Upper lobe of right lung (tissue), 1 donor: ENCODE results near the gene MAGEF1. TPM values are rescaled to one million over a fixed set of nuclear protein-coding genes. Genes with fewer than 3 reads are reported as not detected.

Source experiments
- ATAC-seq: fragments of 200-7000 bp; cut with Tn5 transposase; one replicate; pipeline ENCODE4 v1.9.1; 2020; ENCODE audit warnings: mild to moderate bottlenecking, moderate library complexity
- DNase-seq: peaks from one replicate; pipeline ENCODE4 v3.0.0-alpha.2; 2020
- H3K27ac ChIP-seq: fragments of 200-600 bp; one replicate; pipeline ENCODE4 v1.8.0; 2022
- H3K27me3 ChIP-seq: fragments of 200-600 bp; one replicate; pipeline ENCODE4 v1.8.0; 2022; ENCODE audit warnings: mild to moderate bottlenecking
- H3K36me3 ChIP-seq: fragments of 200-600 bp; one replicate; pipeline ENCODE4 v1.8.0; 2022
- H3K4me1 ChIP-seq: fragments of 200-600 bp; one replicate; pipeline ENCODE4 v1.8.0; 2022
- H3K4me3 ChIP-seq: fragments of 200-600 bp; one replicate; pipeline ENCODE4 v1.8.0; 2022; ENCODE audit warnings: mild to moderate bottlenecking
- H3K9me3 ChIP-seq: fragments of 200-600 bp; one replicate; pipeline ENCODE4 v1.8.0; 2022
- intact Hi-C: fragments of 100-400 bp; cut with DNase I; formaldehyde crosslinking; loops from one replicate; pipeline ENCODE4 v1.11.0; 2022
- total RNA-seq: library from RNA; stranded (reverse); fragmentation: NEBNext Ultra II Directional; extraction: Animal tissue kit (Norgen Biotek cat#: 25700); gene quantifications from one replicate; pipeline ENCODE4 v1.2.1, GENCODE V29; 2021
- TF ChIP-seq, protein P1 (sequence below): fragments of 200-600 bp; IDR thresholded peaks from one replicate; pipeline ENCODE4 v1.8.0; 2022; ENCODE audit warnings: antibody characterized with exemption
- donor health status: DM: no; HTN: yes; CAD: no; lungs with severe emphysema.

The MAGEF1 gene
- total RNA-seq, 1 donor from 2014 or later, result 30.3 TPM

- TF ChIP-seq, protein P1, sequence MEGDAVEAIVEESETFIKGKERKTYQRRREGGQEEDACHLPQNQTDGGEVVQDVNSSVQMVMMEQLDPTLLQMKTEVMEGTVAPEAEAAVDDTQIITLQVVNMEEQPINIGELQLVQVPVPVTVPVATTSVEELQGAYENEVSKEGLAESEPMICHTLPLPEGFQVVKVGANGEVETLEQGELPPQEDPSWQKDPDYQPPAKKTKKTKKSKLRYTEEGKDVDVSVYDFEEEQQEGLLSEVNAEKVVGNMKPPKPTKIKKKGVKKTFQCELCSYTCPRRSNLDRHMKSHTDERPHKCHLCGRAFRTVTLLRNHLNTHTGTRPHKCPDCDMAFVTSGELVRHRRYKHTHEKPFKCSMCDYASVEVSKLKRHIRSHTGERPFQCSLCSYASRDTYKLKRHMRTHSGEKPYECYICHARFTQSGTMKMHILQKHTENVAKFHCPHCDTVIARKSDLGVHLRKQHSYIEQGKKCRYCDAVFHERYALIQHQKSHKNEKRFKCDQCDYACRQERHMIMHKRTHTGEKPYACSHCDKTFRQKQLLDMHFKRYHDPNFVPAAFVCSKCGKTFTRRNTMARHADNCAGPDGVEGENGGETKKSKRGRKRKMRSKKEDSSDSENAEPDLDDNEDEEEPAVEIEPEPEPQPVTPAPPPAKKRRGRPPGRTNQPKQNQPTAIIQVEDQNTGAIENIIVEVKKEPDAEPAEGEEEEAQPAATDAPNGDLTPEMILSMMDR, result no peak
- no peak for DNase-seq
- Histone ChIP-seq H3K4me1 (peaks cover 26% of the 10 kb centered on the region), H3K27ac (no peak overlapping the region), H3K4me3 (no peak overlapping the region), H3K36me3 (no peaks in the 10 kb centered on the region), H3K27me3 (no peaks in the 10 kb centered on the region), H3K9me3 (no peaks in the 10 kb centered on the region)
- peak; percentile 20 for ATAC-seq
- intact Hi-C loops, result no loop called here
Observed at GRCh38 chr3:184687363-184688015, 24.4 kb downstream of the MAGEF1 start.

GRCh38 chr3:184685646-184686045 is 26.2 kb downstream of the MAGEF1 start:
- Histone ChIP-seq H3K27me3 (no peaks in the 10 kb centered on the region), H3K27ac (no peak overlapping the region), H3K4me3 (no peak overlapping the region), H3K4me1 (peaks cover 15% of the 10 kb centered on the region), H3K36me3 (no peaks in the 10 kb centered on the region), H3K9me3 (no peaks in the 10 kb centered on the region)
- ATAC-seq (peak; percentile 23), DNase-seq (no peak)
- intact Hi-C loops, result no loop called here
- TF ChIP-seq, protein P1, result no peak

GRCh38 chr3:184685055-184685454 is 26.8 kb downstream of the MAGEF1 start:
- intact Hi-C loops, result no loop called here
- Histone ChIP-seq H3K27ac (no peak overlapping the region), H3K4me3 (no peak overlapping the region), H3K27me3 (no peaks in the 10 kb centered on the region), H3K36me3 (no peaks in the 10 kb centered on the region), H3K4me1 (peaks cover 14% of the 10 kb centered on the region), H3K9me3 (no peaks in the 10 kb centered on the region)
- no peak for DNase-seq
- ATAC-seq, result no peak
- TF ChIP-seq, protein P1, result no peak

GRCh38 chr3:184683900-184684560 is 27.8 kb downstream of the MAGEF1 start:
- Histone ChIP-seq H3K4me1 (peaks cover 11% of the 10 kb centered on the region), H3K9me3 (no peaks in the 10 kb centered on the region), H3K4me3 (no peak overlapping the region), H3K27ac (no peak overlapping the region), H3K27me3 (no peaks in the 10 kb centered on the region), H3K36me3 (no peaks in the 10 kb centered on the region)
- ATAC-seq (no peak), DNase-seq (peak; percentile 17)
- TF ChIP-seq, protein P1, result no peak
- intact Hi-C loops, result no loop called here

DNA sequence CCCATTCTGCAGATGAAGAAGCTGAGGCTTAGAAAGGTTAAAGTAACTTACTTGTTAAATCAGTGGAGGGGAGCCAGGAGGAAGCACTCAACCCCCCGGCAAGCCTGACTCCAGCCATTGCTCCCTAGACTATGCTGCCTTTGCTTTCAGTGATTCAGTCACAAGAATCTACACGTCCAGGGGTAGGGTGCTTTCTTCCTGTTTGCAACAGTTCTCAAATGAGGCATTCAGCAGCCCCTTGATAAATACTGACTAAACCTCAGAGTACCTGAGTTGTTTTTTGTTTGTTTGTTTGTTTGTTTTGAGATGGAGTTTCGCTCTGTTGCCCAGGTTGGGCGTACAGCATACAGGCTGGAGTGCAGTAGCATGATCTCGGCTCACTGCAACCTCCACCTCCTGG is 28.6 kb downstream of the MAGEF1 start:
- no peak for ATAC-seq

More for the DNA sequence above, 28.6 kb downstream of the MAGEF1 start:
- no peak for DNase-seq
- Histone ChIP-seq H3K36me3 (no peaks in the 10 kb centered on the region), H3K4me1 (peaks cover 11% of the 10 kb centered on the region), H3K27ac (no peak overlapping the region), H3K4me3 (no peak overlapping the region), H3K9me3 (no peaks in the 10 kb centered on the region), H3K27me3 (no peaks in the 10 kb centered on the region)
- intact Hi-C loops, result no loop called here
- TF ChIP-seq, protein P1, result no peak
